HCT116 (cell line): ENCODE measurements around the gene CEND1. TPM values are rescaled to one million over a fixed set of nuclear protein-coding genes. Genes with fewer than 3 reads are reported as not detected.
A peak's percentile ranks its signal among the peaks of the same experiment; 100 is the strongest.

ENCODE experiments used
- ATAC-seq: fragments of 200-7000 bp; cut with Tn5 transposase; 2 replicates; pipeline ENCODE4 v1.9.1; 2020; ENCODE audit warnings: mild to moderate bottlenecking, moderate library complexity
- BruUV-seq: library from RNA; stranded (reverse); fragments of 400-500 nt; replicated peaks from 2 replicates; lab custom pipeline; 2021; lab: Mats Ljungman, UMichigan
- CTCF ChIA-PET: fragments of 300-600 bp; sonication (Branson Sonifier 250); formaldehyde crosslinking; loops from one replicate; lab custom pipeline; 2021; ENCODE audit warnings: antibody characterized with exemption; lab: Charles Lee
- POLR2A ChIA-PET: fragments of 300-600, 350-600 bp; sonication (Branson Sonifier 250); formaldehyde crosslinking; loops from one replicate; lab custom pipeline; 2021; ENCODE audit warnings: antibody characterized with exemption; lab: Charles Lee
- RAD21 ChIA-PET, 2 experiments: fragments of 300-600 bp; sonication (Branson Sonifier 250); formaldehyde crosslinking; loops; one replicate each; lab custom pipeline; 2023; ENCODE audit warnings: low total read pairs in 2 of 2; ENCODE audit not compliant: uncharacterized antibody in 2 of 2, unreplicated experiment in 2 of 2, low non-redundant PET in 1 of 2; lab: Charles Lee
- DNase-seq: peaks from one replicate; pipeline ENCODE4 v3.0.0-alpha.2; 2010; ENCODE audit warnings: low read depth, low spot score
- H2AFZ ChIP-seq: fragments of 200-600 bp; shearing (Covaris generic), sonication (generic); 2 replicates; pipeline ENCODE4 v1.6.1; 2017; ENCODE audit warnings: low read depth, mixed run types, mixed read lengths, antibody characterized with exemption, low read length; ENCODE audit not compliant: poor library complexity, severe bottlenecking
- H3K27ac ChIP-seq: 2 replicates; pipeline ENCODE4 v1.5.1; 2012; ENCODE audit warnings: low read depth, low read length
- H3K27me3 ChIP-seq: fragments of 200-600 bp; sonication (generic); 2 replicates; pipeline ENCODE4 v1.6.1; 2016; ENCODE audit warnings: mixed run types, low read length, mixed read lengths; ENCODE audit not compliant: insufficient read depth
- H3K36me3 ChIP-seq, 2 experiments: fragments of 200-500 bp in 1 of 2; fragments of 200-600 bp in 1 of 2; sonication (Bioruptor generic) in 1 of 2; sonication (generic) in 1 of 2; 2 replicates each; pipeline versions ENCODE4 v1.5.1 to v1.6.1; 2014 to 2016; ENCODE audit warnings: low read length in 2 of 2, inconsistent platforms in 1 of 2, mixed read lengths in 1 of 2, mixed run types in 1 of 2; ENCODE audit not compliant: insufficient read depth in 2 of 2, control insufficient read depth in 1 of 2
- H3K4me1 ChIP-seq, 2 experiments: fragments of 200-600 bp in 1 of 2; sonication (generic) in 1 of 2; 2 replicates each; pipeline versions ENCODE4 v1.5.1 to v1.6.1; 2012 to 2017; ENCODE audit warnings: low read length in 2 of 2, inconsistent platforms in 1 of 2, mild to moderate bottlenecking in 1 of 2, mixed read lengths in 1 of 2, mixed run types in 1 of 2, moderate library complexity in 1 of 2; ENCODE audit not compliant: insufficient read depth in 2 of 2, control insufficient read depth in 1 of 2
- H3K4me2 ChIP-seq: fragments of 200-600 bp; sonication (generic); 2 replicates; pipeline ENCODE4 v1.6.1; 2017; ENCODE audit warnings: mixed run types, low read length, mixed read lengths
- H3K4me3 ChIP-seq, 2 experiments: fragments of 200-600 bp in 1 of 2; sonication (generic) in 1 of 2; replicated peaks in 1 of 2; 2 replicates each; pipeline ENCODE4 v1.5.1; 2011 to 2016; ENCODE audit warnings: low read length in 2 of 2, control low read depth in 1 of 2, low read depth in 1 of 2, mild to moderate bottlenecking in 1 of 2, mixed read lengths in 1 of 2, mixed run types in 1 of 2
- H3K79me2 ChIP-seq: fragments of 200-600 bp; sonication (generic); 2 replicates; pipeline ENCODE4 v1.6.1; 2017; ENCODE audit warnings: mild to moderate bottlenecking, mixed run types, low read length, moderate library complexity, mixed read lengths; ENCODE audit not compliant: insufficient read depth
- H3K9ac ChIP-seq: fragments of 200-600 bp; sonication (generic); 2 replicates; pipeline ENCODE4 v1.6.1; 2016; ENCODE audit warnings: low read length, mixed read lengths
- H3K9me2 ChIP-seq: fragments of 200-600 bp; sonication (generic), shearing (Covaris generic); 2 replicates; pipeline ENCODE4 v1.6.1; 2017; ENCODE audit warnings: mixed run types, mild to moderate bottlenecking, moderate library complexity; ENCODE audit not compliant: insufficient read depth
- H3K9me3 ChIP-seq, 2 experiments: fragments of 200-500 bp in 1 of 2; fragments of 200-600 bp in 1 of 2; sonication (Bioruptor generic) in 1 of 2; sonication (generic) in 1 of 2; 2 replicates each; pipeline ENCODE4 v1.6.1; 2014 to 2017; ENCODE audit warnings: low read length in 2 of 2, mixed read lengths in 2 of 2, inconsistent platforms in 1 of 2, low read depth in 1 of 2, mild to moderate bottlenecking in 1 of 2, mixed run types in 1 of 2, moderate library complexity in 1 of 2; ENCODE audit not compliant: control insufficient read depth in 1 of 2, insufficient read depth in 1 of 2
- H4K20me1 ChIP-seq: fragments of 200-600 bp; sonication (generic), shearing (Covaris generic); 2 replicates; pipeline ENCODE4 v1.6.1; 2017; ENCODE audit warnings: mixed run types, mild to moderate bottlenecking, moderate library complexity; ENCODE audit not compliant: insufficient read depth
- ATF3 ChIP-seq: IDR thresholded peaks from 2 replicates; pipeline ENCODE4 v1.6.1; 2012
- CBX3 ChIP-seq: IDR thresholded peaks from 2 replicates; pipeline ENCODE4 v1.6.1; 2012; ENCODE audit warnings: low read depth
- CEBPB ChIP-seq: IDR thresholded peaks from 2 replicates; pipeline ENCODE4 v1.6.1; 2012; ENCODE audit warnings: low read depth
- CTCF ChIP-seq, 3 experiments: fragments of 200-600 bp in 1 of 3; sonication (generic) in 1 of 3; IDR thresholded peaks in 2 of 3; conservative IDR thresholded peaks in 1 of 3; 2 replicates each; pipeline ENCODE4 v1.5.1; 2012 to 2017; ENCODE audit warnings: low read depth in 2 of 3, low read length in 2 of 3, antibody characterized with exemption in 1 of 3, borderline replicate concordance in 1 of 3, control low read depth in 1 of 3, mild to moderate bottlenecking in 1 of 3, mixed read lengths in 1 of 3, mixed run types in 1 of 3, moderate library complexity in 1 of 3; ENCODE audit not compliant: insufficient read depth in 1 of 3
- ELF1 ChIP-seq: IDR thresholded peaks from 2 replicates; pipeline ENCODE4 v1.6.1; 2012; ENCODE audit warnings: low read depth, borderline replicate concordance
- EZH2 ChIP-seq: fragments of 200-600 bp; sonication (generic); IDR thresholded peaks from 2 replicates; pipeline ENCODE4 v1.6.1; 2017; ENCODE audit warnings: antibody characterized with exemption, mixed run types
- EZH2phosphoT487 ChIP-seq: fragments of 200-600 bp; IDR thresholded peaks from 2 replicates; pipeline ENCODE4 v1.6.1; 2018; ENCODE audit warnings: antibody characterized with exemption, borderline replicate concordance
- FOSL1 ChIP-seq: IDR thresholded peaks from 2 replicates; pipeline ENCODE4 v1.6.1; 2012; ENCODE audit warnings: low read depth
- JUND ChIP-seq: IDR thresholded peaks from 2 replicates; pipeline ENCODE4 v1.6.1; 2012
- MAX ChIP-seq: IDR thresholded peaks from 2 replicates; pipeline ENCODE4 v1.6.1; 2012
- POLR2A ChIP-seq: IDR thresholded peaks from 2 replicates; pipeline ENCODE4 v1.7.0; 2011; ENCODE audit warnings: borderline replicate concordance; ENCODE audit not compliant: insufficient read depth, insufficient read length; ENCODE audit errors: extremely low read depth
- POLR2AphosphoS5 ChIP-seq: IDR thresholded peaks from 2 replicates; pipeline ENCODE4 v1.6.1; 2011; ENCODE audit warnings: mild to moderate bottlenecking, low read depth, low read length, moderate library complexity
- RAD21 ChIP-seq: IDR thresholded peaks from 2 replicates; pipeline ENCODE4 v1.6.1; 2012; ENCODE audit warnings: low read depth, mild to moderate bottlenecking
- REST ChIP-seq: IDR thresholded peaks from 2 replicates; pipeline ENCODE4 v1.6.1; 2012; ENCODE audit warnings: low read depth
- SIN3A ChIP-seq: IDR thresholded peaks from 2 replicates; pipeline ENCODE4 v1.6.1; 2012; ENCODE audit warnings: low read depth
- SP1 ChIP-seq: IDR thresholded peaks from 2 replicates; pipeline ENCODE4 v1.6.1; 2012; ENCODE audit warnings: low read depth
- SRF ChIP-seq: IDR thresholded peaks from 2 replicates; pipeline ENCODE4 v1.6.1; 2012; ENCODE audit warnings: low read depth
- ZFX ChIP-seq: fragments of 450-650 bp; IDR thresholded peaks from 2 replicates; pipeline ENCODE4 v1.6.1; 2017
- ZNF274 ChIP-seq: fragments of 200-500 bp; sonication (Bioruptor generic); IDR thresholded peaks from 2 replicates; pipeline ENCODE4 v1.6.1; 2014; ENCODE audit warnings: mild to moderate bottlenecking, low read depth, low read length, inconsistent platforms
- intact Hi-C: fragments of 100-400 bp; cut with micrococcal nuclease; formaldehyde crosslinking; loops from 2 replicates; pipeline ENCODE4 v1.10.0; 2022
- total RNA-seq: library from RNA; stranded (reverse); gene quantifications from one replicate; pipeline ENCODE4 v1.2.1, GENCODE V29; 2021; ENCODE audit not compliant: unreplicated experiment

The CEND1 gene
- total RNA-seq, 1 experiment from 2014 or later: 0.27 TPM

GRCh38 chr11:839280-839623 lies 49.4 kb upstream of the CEND1 start:
- Histone ChIP-seq H3K27me3 (no peaks in the 10 kb centered on the region), H3K79me2 (peaks cover 79% of the 10 kb centered on the region), H3K36me3 (peaks cover 3 to 44% of the 10 kb centered on the region in 2 experiments; a peak in 3 of 4 replicates), H2AFZ (no peak overlapping the region), H3K27ac (peak overlapping the region; percentile 97), H4K20me1 (peaks cover 22% of the 10 kb centered on the region; the same call in 1 of the 2 replicates), H3K9me3 (no peaks in the 10 kb centered on the region), H3K9ac (peak overlapping the region; percentile 42), H3K4me3 (no peak overlapping the region), H3K4me2 (peak overlapping the region; percentile 92), H3K9me2 (no peaks in the 10 kb centered on the region), H3K4me1 (peaks cover 31 to 73% of the 10 kb centered on the region in 2 experiments)
- intact Hi-C loops: no loop called here
- ChIA-PET POLR2A (no interaction called here), RAD21 (no interaction called here), CTCF (no interaction called here)
- no peak for ATAC-seq
- no TSS peak for BruUV-seq
- TF ChIP-seq FOSL1 (no peak), SRF (no peak), EZH2 (no peak), RAD21 (no peak), POLR2AphosphoS5 (no peak; the same call in 1 of the 2 replicates), SP1 (no peak), ATF3 (no peak), CEBPB (no peak), MAX (no peak), SIN3A (no peak), ZNF274 (no peak), POLR2A (no peak), ELF1 (no peak), ZFX (no peak), EZH2phosphoT487 (no peak), REST (no peak), CTCF (IDR thresholded peaks at IDR 0.05 in 2 of 3, conservative IDR thresholded peaks at IDR 0.05 in 1 of 3; ENCODE audit: borderline replicate concordance in 1 of 3, insufficient read depth in 1 of 3, low read depth in 2 of 3, low read length in 2 of 3) (no peak), CBX3 (no peak), JUND (no peak)
- no peak for DNase-seq
